SK-N-MC (cell line): ENCODE results near the gene OR6Q1.
"Not testable (repeated sequence)": the region's sequence is repeated elsewhere in the genome, so short reads cannot be mapped to it uniquely, and the experiment has no call there.

Experiments
- DNase-seq: peaks from one replicate; pipeline ENCODE4 v3.0.0-alpha.2; 2011; ENCODE audit warnings: low read depth, low spot score
- H3K27ac ChIP-seq: fragments of 200-600 bp; sonication (generic); 2 replicates; pipeline ENCODE4 v1.5.1; 2016; ENCODE audit warnings: mixed run types
- H3K36me3 ChIP-seq: fragments of 200-600 bp; sonication (generic); 2 replicates; pipeline ENCODE4 v1.6.1; 2017; ENCODE audit warnings: antibody characterized with exemption, low read length, mixed read lengths; ENCODE audit not compliant: insufficient read depth
- H3K4me3 ChIP-seq: fragments of 200-600 bp; sonication (generic); 2 replicates; pipeline ENCODE4 v1.5.1; 2016
- H3K9ac ChIP-seq: fragments of 200-600 bp; sonication (generic); 2 replicates; pipeline ENCODE4 v1.8.0; 2017; ENCODE audit warnings: mixed run types, mixed read lengths; ENCODE audit not compliant: insufficient read length
- H3K9me3 ChIP-seq: fragments of 200-600 bp; sonication (generic); 2 replicates; pipeline ENCODE4 v1.6.1; 2017; ENCODE audit warnings: low read depth, mild to moderate bottlenecking, antibody characterized with exemption, low read length, moderate library complexity, mixed read lengths
- EZH2 ChIP-seq: fragments of 200-600 bp; sonication (generic); IDR thresholded peaks from one replicate; pipeline ENCODE4 v1.6.1; 2017; ENCODE audit warnings: antibody characterized with exemption
- FOXP2 ChIP-seq: optimal IDR thresholded peaks from 2 replicates; pipeline ENCODE3; 2011; ENCODE audit warnings: mild to moderate bottlenecking, moderate library complexity; ENCODE audit not compliant: insufficient read depth; ENCODE audit errors: extremely low read length, control extremely low read depth
- POLR2AphosphoS5 ChIP-seq: IDR thresholded peaks from 2 replicates; pipeline ENCODE4 v1.6.1; 2012; ENCODE audit warnings: mild to moderate bottlenecking, low read depth, low read length, borderline replicate concordance

OR6Q1 gene, protein sequence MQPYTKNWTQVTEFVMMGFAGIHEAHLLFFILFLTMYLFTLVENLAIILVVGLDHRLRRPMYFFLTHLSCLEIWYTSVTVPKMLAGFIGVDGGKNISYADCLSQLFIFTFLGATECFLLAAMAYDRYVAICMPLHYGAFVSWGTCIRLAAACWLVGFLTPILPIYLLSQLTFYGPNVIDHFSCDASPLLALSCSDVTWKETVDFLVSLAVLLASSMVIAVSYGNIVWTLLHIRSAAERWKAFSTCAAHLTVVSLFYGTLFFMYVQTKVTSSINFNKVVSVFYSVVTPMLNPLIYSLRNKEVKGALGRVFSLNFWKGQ

DNA sequence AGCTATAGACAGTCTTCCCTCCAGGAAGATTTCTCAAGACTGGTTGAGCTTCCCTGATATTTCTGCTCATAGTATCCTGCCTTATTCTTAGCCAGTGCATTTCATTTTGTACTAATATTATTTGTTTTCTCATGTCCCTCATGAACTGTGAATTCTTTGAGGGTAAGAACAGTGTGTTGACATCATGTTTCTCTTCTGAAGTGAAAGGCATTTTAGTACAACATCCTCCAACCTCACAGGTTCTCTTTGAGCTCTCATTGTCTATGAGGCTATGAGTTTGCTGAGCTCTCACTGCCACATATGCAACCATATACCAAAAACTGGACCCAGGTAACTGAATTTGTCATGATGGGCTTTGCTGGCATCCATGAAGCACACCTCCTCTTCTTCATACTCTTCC is at the start of gene OR6Q1:
TSS of gene OR6Q1 (plus strand) at position 301 of the 400 bp plus-strand sequence. CDS start at position 301, 0 bp downstream.
- TF ChIP-seq FOXP2 (no peak), EZH2 (no peak), POLR2AphosphoS5 (no peak)
- H3K27ac ChIP-seq: no peak within 1 kb of the TSS
- H3K9me3 ChIP-seq: no peaks in the 10 kb centered on the region
- no peak within 1 kb of the TSS for H3K9ac ChIP-seq
- no peak for DNase-seq
- no peaks in the 10 kb centered on the region for H3K36me3 ChIP-seq
- no peak within 1 kb of the TSS for H3K4me3 ChIP-seq

DNA sequence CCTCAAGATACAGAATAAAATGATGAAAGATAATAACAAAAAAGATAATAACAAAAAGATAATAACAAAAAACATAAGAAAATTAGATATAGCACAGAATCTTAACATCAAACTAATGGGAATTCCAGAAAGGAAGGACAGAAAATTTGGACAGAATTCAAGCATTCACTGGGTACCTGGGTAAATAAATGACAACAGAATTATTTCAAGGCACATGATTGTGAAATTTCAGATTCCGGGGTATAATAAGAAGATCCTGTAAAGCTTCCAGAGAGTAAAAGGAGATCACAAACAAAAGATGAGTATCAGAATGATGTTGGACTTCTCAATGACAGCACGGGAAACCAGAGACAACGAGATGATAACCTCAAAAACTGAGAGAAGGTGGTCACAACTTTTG is 49.2 kb upstream of the OR6Q1 start:
- no peaks in the 10 kb centered on the region for H3K9me3 ChIP-seq
- H3K9ac ChIP-seq: no peak overlapping the region
- H3K27ac ChIP-seq: no peak overlapping the region
- no peak for TF ChIP-seq FOXP2
- no peak for TF ChIP-seq POLR2AphosphoS5
- TF ChIP-seq EZH2: no peak
- DNase-seq: no peak
- H3K36me3 ChIP-seq: no peaks in the 10 kb centered on the region
- no peak overlapping the region for H3K4me3 ChIP-seq

DNA sequence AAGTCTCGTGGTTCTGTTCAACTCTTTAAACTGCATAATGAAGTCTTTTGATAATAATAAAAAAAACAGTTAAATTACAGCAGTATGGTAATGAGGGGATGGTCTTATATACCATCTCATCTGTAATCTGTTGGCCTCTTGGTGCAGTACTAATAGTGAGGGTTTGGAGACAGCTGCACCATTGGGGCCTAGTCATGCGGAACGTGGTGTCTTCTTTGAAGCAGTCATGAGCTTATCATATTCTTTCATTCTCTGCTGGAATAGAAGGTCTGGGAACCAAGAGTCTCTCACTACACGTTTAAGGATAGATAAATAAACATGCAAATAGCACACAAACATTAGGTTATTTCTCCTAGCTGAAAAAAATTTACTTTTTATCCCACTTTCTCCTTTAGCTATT is 48.0 kb upstream of the OR6Q1 start:
- Histone ChIP-seq H3K9ac (no peak overlapping the region), H3K27ac (no peak overlapping the region), H3K36me3 (no peaks in the 10 kb centered on the region), H3K9me3 (no peaks in the 10 kb centered on the region), H3K4me3 (no peak overlapping the region)
- TF ChIP-seq FOXP2: no peak
- no peak for TF ChIP-seq EZH2
- TF ChIP-seq POLR2AphosphoS5: no peak
- DNase-seq: no peak

DNA sequence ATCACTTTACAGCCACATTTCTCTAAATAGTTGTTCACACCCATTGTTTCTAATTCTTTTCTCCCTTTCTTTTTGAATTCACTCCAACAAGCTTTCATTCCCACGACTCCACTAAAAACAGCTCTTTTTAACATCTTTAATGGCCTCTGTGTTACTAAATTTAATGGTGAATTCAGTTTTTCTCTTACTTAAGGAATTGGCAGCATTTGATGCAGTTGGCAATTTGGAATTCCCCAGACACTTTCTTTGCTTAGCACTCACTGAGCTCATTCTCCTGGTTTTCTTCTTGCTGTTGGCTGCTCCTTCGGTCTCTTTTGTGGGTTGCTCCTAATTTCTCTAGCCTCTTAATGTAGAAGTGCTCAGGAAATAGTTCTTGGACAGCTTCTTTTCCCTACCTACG is 47.6 kb upstream of the OR6Q1 start:
- no peak overlapping the region for H3K27ac ChIP-seq
- no peaks in the 10 kb centered on the region for H3K36me3 ChIP-seq
- TF ChIP-seq POLR2AphosphoS5 (no peak), EZH2 (no peak), FOXP2 (no peak)
- no peak overlapping the region for H3K4me3 ChIP-seq
- no peaks in the 10 kb centered on the region for H3K9me3 ChIP-seq
- no peak for DNase-seq
- H3K9ac ChIP-seq: no peak overlapping the region

DNA sequence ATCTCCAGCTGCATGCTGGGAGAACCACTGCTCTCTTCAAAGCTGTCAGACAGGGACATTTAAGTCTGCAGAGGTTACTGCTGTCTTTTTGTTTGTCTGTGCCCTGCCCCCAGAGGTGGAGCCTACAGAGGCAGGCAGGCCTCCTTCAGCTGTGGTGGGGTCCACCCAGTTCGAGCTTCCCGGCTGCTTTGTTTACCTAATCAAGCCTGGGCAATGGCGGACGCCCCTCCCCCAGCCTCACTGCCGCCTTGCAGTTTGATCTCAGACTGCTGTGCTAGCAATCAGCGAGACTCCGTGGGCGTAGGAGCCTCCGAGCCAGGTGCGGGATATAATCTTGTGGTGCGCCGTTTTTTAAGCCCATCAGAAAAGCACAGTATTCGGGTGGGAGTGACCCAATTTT is 31.2 kb upstream of the OR6Q1 start:
- not testable (repeated sequence) for H3K27ac ChIP-seq, H3K9me3 ChIP-seq, H3K4me3 ChIP-seq, H3K9ac ChIP-seq, H3K36me3 ChIP-seq, DNase-seq

DNA sequence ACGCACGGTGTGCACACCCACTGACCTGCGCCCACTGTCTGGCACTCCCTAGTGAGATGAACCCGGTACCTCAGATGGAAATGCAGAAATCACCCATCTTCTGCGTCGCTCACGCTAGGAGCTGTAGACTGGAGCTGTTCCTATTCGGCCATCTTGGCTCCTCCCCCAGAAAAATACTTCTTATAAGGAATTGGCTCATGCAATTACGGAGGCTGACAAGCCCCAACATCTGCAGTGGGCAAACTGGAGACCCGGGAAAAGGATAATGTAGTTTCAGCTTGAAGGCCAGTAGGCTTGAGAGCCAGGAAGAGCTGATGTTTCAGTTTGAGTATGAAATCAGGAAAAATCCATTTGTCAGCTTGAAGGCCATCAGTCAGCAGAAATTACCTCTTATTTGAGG is 30.7 kb upstream of the OR6Q1 start:
- H3K36me3 ChIP-seq, H3K4me3 ChIP-seq, H3K9ac ChIP-seq, H3K9me3 ChIP-seq, DNase-seq, H3K27ac ChIP-seq: not testable (repeated sequence)

DNA sequence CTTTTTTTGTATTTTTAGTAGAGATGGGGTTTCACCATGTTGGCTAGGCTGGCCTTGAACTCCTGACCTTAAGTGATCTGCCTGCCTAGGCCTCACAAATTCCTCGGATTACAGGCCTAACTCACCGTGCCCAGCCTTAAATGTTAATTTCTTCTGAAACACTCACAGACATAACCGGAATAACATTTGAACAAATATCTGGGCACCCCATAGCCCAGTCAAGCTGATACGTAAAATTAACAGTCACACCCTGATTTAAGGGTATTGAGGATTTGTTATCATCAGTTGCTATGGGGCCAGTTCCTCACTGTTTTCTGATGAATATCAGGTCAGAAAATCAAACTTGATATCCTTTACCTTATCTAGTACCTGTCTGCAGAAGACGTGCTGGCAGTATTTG is 30.1 kb upstream of the OR6Q1 start:
- Histone ChIP-seq H3K9me3 (no peaks in the 10 kb centered on the region), H3K27ac (no peak overlapping the region), H3K9ac (no peak overlapping the region), H3K36me3 (no peaks in the 10 kb centered on the region), H3K4me3 (no peak overlapping the region)
- no peak for DNase-seq
- no peak for TF ChIP-seq POLR2AphosphoS5
- TF ChIP-seq EZH2: no peak
- TF ChIP-seq FOXP2: no peak

DNA sequence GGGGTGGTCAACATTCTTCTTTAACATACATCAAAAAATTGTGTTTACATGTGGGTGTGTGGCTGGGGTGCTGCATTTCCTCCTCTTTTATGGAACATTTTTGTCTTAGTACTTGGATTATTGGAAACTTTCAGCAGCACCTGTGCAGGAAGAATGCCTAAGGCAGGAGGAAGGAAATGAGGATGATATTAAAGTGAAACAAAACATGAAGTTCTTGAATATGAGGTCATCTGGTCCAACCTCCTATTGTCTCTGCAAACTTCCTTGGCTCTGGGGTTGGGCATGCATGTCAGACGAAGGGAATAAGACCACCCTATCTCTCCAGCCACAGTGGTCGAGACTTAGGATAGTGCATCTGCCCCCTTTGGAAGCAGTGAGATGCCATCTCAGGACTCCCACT is 27.7 kb upstream of the OR6Q1 start:
- H3K4me3 ChIP-seq: no peak overlapping the region
- no peak for DNase-seq
- no peak for TF ChIP-seq FOXP2
- H3K27ac ChIP-seq: no peak overlapping the region
- H3K9ac ChIP-seq: no peak overlapping the region
- no peaks in the 10 kb centered on the region for H3K36me3 ChIP-seq
- no peaks in the 10 kb centered on the region for H3K9me3 ChIP-seq

DNA sequence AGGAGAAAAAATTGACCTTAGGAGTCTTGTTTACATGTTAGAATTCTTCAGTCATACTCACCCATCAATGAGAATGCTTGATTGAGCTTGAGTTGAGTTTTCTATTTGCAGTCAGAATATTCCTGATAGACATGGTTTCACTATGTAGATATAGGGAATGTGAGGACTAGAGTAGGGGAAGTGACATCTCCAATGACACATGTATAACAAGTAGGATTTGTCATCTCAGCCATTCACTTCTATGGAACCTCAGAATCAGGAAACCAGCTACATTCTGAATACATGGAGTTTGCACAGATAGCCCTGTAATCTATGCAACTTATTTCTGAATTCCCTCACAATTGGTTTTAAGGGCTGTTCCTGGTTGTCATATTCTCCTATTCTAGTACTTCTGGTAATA is 27.2 kb upstream of the OR6Q1 start:
- H3K27ac ChIP-seq: no peak overlapping the region
- H3K9me3 ChIP-seq: no peaks in the 10 kb centered on the region
- TF ChIP-seq EZH2 (no peak), POLR2AphosphoS5 (no peak), FOXP2 (no peak)
- H3K9ac ChIP-seq: no peak overlapping the region
- DNase-seq: no peak
- H3K36me3 ChIP-seq: no peaks in the 10 kb centered on the region
- H3K4me3 ChIP-seq: no peak overlapping the region
